ENCODE measurements around the gene PCSK5. TPM values are rescaled to one million over a fixed set of nuclear protein-coding genes. Genes with fewer than 3 reads are reported as not detected.
"Not testable (repeated sequence)": the region's sequence is repeated elsewhere in the genome, so short reads cannot be mapped to it uniquely, and the experiment has no call there.

The PCSK5 gene
- total RNA-seq, 1 donor = 3.0 TPM

GRCh38 chr9:76292658-76293057 is 402.2 kb downstream of the PCSK5 start:
- no peak for DNase-seq (ENCODE audit: low read depth in 2 of 3, low spot score in 2 of 3)

DNA sequence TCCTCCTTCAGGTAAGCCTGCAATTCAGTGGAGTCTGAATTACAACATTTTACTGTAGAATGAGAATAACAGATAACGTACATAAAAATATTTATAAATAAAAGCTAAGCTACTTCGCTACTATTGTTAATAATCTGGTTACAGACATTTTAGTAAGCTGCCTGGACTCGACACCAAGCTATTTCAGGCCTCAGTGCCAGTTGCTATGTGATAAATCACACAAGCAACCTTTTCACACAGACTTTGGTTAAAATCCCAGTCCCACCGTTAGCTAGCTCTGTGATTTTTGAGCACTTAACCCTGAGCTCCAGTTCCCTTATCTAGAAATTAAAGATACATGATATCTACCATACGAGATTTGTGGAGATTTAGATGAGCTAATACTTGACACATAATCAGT is 403.8 kb downstream of the PCSK5 start:
- DNase-seq (ENCODE audit: low read depth in 2 of 3, low spot score in 2 of 3) = no peak

- DNase-seq (ENCODE audit: low read depth in 2 of 3, low spot score in 2 of 3) = no peak
Observed at GRCh38 chr9:76296561-76297310, 406.3 kb downstream of the PCSK5 start.

DNA sequence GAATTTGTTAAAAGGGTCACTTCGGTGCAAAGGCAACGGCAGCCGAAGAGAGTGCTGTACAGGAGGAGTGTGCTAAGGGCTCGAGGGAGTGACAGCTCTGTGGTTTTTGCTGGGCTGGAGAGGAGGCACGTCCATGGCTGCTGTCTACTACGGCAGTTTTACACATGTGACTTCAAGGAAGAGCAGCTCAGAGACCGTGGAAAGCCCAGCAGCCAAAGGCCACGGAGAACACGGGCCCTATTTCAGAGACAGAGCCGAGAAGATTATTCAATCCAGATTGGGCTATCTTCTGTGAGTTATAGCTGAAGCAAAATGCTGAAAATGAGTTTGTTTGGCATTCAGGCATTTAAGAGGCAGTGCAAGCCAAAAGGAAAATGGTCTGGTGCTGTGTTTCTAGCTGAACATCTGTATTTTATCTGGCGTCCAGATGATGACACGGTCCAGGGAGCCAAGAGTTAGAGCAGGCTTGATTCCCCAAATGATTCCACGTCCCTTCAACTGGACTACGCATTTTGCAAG is 407.3 kb downstream of the PCSK5 start:
- DNase-seq (ENCODE audit: low read depth in 2 of 3, low spot score in 2 of 3) = no peak

DNA sequence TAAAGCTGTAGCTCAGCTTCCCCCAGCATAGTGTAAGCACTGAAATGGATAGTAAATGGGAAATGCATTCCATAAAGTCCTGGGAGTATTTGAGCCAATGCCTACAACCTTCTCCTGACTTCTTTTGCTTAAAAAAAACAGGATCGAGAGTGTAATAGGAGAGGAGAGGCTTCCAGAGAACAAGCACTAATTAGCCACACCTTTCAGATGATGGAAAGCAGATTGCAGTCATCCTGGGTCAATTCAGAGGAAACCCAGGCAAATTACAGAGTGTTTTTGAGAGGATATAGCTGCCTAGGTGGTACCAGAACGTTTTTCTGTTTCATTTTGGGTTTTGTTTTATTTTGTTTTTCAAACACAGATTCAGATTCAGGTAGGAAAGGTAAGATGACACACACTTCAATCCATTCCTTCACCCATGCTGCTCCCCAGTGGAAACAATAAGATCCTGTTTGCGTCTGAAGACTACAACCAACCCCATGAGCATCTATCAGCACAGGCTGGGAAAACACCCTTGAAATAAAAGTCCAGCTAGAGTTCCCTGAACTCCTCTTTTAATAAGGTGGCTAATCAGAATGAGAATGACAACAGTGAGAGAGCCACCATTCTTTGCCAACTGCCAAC is 408.2 kb downstream of the PCSK5 start:
- no peak for DNase-seq (ENCODE audit: low read depth in 2 of 3, low spot score in 2 of 3)

DNA sequence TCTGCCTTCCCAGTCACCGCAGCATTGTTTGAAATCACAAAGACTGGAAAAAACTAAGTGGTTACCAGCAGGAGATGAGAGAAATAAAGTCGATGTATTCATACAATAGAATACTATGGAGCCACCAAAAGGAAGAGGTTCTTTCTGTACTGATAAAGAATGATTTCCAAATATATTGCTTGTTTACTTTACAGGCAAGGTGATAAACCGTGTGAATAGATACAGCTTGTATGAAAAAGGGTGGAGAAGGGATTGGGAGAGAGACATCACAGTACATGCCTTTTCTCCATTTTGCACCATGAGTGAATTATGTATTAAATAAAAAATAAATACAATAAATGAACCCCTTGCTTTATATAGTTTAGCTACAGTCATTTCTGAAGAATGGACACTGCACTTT is 412.1 kb downstream of the PCSK5 start:
- no peak for DNase-seq (ENCODE audit: low read depth in 2 of 3, low spot score in 2 of 3)

DNA sequence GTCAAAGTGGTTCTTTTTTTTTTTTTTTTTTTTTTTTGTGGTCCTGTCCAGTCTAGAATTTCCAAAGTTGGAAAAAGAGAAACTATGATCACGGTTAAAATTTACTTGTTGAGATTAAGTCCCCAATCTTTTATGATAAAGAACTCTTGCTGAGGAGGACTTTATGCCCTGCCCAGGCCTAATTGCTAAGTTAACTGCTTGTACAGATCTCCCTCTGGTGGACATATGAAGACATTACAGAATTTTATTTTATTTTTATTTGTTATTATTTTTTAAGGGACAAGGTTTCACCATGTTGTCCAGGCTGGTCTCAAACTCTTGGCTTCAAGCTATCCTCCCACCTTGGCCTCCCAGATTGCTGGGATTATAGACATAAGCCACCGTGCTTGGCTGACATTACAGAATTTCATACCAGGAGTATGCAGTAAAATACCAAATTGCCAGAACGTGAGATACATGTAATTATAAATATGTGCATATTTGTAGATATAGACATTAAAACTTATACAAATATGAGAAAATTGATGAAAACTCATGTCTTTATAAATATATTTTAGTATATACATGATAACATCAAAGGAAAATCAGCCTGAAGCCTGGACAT is 412.6 kb downstream of the PCSK5 start:
- DNase-seq (ENCODE audit: low read depth in 2 of 3, low spot score in 2 of 3) = peak; percentile 4 to 69 (median 37)

DNA sequence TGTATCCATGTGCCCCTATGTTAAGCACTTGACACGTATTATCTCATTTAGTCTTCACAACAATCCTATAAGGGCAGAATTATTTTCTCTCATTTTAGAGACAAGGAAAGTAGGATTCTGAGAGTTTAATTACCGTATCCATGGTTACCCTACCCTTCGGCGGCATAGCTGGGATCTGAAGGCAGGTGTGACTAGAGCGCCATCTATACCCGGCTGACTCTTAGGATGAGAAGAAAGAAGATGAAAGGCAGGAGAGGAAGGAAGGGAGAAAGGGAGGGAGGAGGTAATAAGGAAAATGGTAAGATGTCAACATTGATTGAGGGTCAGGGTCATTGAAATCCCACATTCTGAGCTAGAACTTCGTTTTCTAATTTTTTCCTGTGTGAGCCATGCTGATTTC is 416.6 kb downstream of the PCSK5 start:
- DNase-seq (ENCODE audit: low read depth in 2 of 3, low spot score in 2 of 3) = not testable (repeated sequence)

DNA sequence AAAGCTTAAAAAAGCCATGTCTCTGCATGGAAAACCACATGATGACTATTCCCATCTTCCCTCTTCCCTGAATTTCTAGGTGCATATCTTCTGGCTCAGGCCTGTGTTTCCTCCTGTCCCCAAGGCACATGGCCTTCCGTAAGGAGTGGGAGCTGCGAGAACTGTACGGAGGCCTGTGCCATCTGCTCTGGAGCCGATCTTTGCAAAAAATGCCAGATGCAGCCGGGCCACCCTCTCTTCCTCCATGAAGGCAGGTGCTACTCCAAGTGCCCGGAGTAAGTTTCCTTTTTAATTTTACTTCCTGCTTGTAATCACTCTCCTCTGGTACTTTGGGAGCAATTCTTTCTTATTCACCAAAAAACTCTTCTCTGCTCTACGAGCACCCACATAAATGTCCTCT is 420.1 kb downstream of the PCSK5 start:
- DNase-seq (ENCODE audit: low read depth in 2 of 3, low spot score in 2 of 3) = no peak

- DNase-seq (ENCODE audit: low read depth in 2 of 3, low spot score in 2 of 3) = no peak
Observed at GRCh38 chr9:76310991-76311390, 420.5 kb downstream of the PCSK5 start.

- no peak for DNase-seq (ENCODE audit: low read depth in 2 of 3, low spot score in 2 of 3)
Observed at GRCh38 chr9:76311537-76311936, 421.1 kb downstream of the PCSK5 start.

DNA sequence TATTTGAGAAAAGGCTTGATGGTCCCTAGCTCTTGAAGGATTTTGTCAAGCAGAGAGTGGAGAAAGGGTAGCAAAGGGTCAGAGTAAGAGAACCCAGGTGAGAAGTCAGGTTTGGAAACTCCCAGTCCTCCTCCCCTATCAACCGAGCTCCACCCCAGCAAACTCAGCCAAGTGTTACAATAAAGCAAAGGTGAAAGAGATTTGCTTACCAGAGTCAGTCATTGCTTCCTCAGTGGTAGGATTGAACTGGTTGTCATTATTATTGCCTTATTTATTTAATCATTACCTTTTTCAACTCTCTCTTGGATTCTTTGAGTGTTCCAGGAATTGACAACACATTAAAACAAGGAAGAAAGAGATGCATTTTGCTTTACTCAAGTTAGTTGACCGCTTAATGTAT is 423.3 kb downstream of the PCSK5 start:
- no peak for DNase-seq (ENCODE audit: low read depth in 2 of 3, low spot score in 2 of 3)

DNA sequence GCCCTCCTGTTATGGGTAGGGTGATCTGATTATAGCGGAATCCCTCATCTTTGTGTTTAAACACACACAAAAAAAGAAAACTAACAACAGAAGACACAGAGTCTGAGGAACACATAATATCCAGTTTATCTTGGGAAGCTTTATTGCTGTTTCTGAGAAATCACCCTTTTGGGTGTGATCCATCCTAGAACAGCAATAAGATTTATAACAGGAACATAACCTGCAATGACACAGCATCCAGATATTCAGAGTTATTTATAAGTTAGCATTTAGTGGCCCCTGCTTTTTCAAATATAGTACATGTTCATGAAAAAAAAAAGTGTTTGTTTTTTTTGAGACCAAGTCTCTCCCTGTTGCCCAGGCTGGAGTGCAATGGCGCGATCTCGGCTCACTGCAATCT is 423.8 kb downstream of the PCSK5 start:
- DNase-seq (ENCODE audit: low read depth in 2 of 3, low spot score in 2 of 3) = no peak

- DNase-seq (ENCODE audit: low read depth in 2 of 3, low spot score in 2 of 3) = no peak
Observed at GRCh38 chr9:76316069-76316468, 425.6 kb downstream of the PCSK5 start.

DNA sequence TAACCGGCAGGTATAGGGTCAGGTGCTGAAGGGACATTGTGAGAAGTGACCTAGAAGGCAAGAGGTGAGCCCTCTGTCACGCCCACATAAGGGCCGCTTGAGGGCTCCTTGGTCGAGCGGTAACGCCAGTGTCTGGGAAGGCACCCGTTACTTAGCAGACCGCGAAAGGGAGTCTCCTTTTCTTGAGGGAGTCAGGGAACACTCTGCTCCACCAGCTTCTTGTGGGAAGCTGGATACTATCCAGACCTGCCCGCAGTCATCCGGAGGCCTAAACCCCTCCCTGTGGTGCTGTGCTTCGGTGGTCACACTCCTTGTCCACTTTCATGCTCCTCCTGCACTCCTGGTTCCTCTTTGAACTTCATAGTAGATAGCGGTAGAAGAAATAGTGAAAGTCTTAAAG is 429.0 kb downstream of the PCSK5 start:
- DNase-seq (ENCODE audit: low read depth in 2 of 3, low spot score in 2 of 3) = not testable (repeated sequence)

- DNase-seq (ENCODE audit: low read depth in 2 of 3, low spot score in 2 of 3) = no peak
Observed at GRCh38 chr9:76321195-76321828, 430.8 kb downstream of the PCSK5 start.

DNA sequence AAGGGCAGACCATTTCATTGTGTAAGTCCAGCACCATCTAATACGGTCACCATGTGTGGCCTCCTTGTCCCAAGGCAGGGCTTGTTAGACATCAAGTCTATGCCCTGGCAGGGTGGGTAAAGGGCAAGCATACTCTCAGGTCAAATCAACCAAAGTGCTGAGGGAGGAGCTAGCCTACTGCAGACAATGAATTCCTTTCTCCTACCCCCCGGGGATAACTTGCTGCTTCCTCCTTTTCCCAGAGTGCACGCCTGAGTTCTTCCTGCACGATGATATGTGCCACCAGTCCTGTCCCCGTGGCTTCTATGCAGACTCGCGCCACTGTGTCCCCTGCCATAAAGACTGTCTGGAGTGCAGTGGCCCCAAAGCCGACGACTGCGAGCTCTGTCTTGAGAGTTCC is 432.3 kb downstream of the PCSK5 start:
- DNase-seq (ENCODE audit: low read depth in 2 of 3, low spot score in 2 of 3) = no peak

DNA sequence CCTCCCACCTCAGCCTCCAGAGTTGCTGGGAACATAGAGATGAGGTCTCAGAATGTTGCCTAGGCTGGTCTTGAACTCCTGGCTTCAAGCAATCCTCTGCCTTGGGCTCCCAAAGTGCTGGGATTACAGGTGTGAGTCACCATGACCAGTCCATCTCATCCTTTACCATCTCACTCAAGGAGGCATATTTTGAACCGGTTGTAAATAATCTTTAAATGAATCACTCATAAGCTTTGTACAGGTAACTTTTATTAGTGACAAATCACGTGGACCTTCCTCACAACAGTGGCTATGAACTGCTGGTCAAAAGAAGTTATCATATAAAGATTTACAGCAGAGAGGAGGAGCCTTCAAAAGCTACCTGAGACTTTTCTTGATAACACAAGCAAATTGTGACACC is 433.0 kb downstream of the PCSK5 start:
- DNase-seq (ENCODE audit: low read depth in 2 of 3, low spot score in 2 of 3) = no peak

DNA sequence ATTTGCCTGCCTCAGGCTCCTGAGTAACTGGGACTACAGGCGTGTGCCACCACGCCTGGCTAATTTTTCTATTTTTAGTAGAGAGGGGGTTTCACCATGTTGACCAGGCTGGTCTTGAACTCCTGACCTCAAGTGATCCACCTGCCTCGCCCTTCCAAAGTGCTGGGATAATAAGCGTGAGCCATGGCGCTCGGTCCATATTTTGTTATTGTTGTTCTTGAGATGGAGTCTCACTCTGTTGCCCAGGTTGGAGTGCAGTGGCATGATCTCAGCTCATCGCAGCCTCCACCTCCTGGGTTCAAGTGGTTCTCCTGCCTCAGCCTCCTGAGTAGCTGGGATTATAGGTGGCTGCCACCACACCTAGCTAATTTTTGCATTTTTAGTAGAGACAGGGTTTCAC is 433.6 kb downstream of the PCSK5 start:
- not testable (repeated sequence) for DNase-seq (ENCODE audit: low read depth in 2 of 3, low spot score in 2 of 3)

- DNase-seq (ENCODE audit: low read depth in 2 of 3, low spot score in 2 of 3) = no peak
Observed at GRCh38 chr9:76330034-76330433, 439.6 kb downstream of the PCSK5 start.

GRCh38 chr9:76333388-76333787 is 442.9 kb downstream of the PCSK5 start:
- DNase-seq (ENCODE audit: low read depth in 2 of 3, low spot score in 2 of 3) = no peak

Data from hematopoietic multipotent progenitor cell (in vitro differentiated cells).